Measurements from ENCODE around the gene IL1F10.

GRCh38 chr2:113119111-113119510 is 51.3 kb downstream of the IL1F10 start:
- no peak for TF ChIP-seq CTCF (conservative IDR thresholded peaks at IDR 0.05; ENCODE audit: low read length)
- no peak for TF ChIP-seq EZH2phosphoT487 (IDR thresholded peaks at IDR 0.05; ENCODE audit: borderline replicate concordance, low read depth, low read length)
